Right atrium auricular region (tissue), 2 donors: ENCODE measurements around the gene ITGB5. TPM values are rescaled to one million over a fixed set of nuclear protein-coding genes. Genes with fewer than 3 reads are reported as not detected.

Experiments
- DNase-seq: peaks from one replicate; pipeline ENCODE4 v3.0.0-alpha.2; 2019; ENCODE audit warnings: low spot score
- H3K27ac ChIP-seq, 2 donors: fragments of 200-600 bp; sonication (generic); 1 replicate in 1 of 2; 2 replicates in 1 of 2; pipeline ENCODE4 v1.5.1; 2016 to 2019
- H3K27me3 ChIP-seq, 2 donors: fragments of 200-600 bp; sonication (generic); one replicate each; pipeline versions ENCODE4 v1.5.1 to v1.6.0; 2017 to 2019
- H3K36me3 ChIP-seq: fragments of 200-600 bp; sonication (generic); one replicate; pipeline ENCODE4 v1.5.1; 2016
- H3K4me1 ChIP-seq, 2 donors: fragments of 200-600 bp; sonication (generic); one replicate each; pipeline versions ENCODE4 v1.5.1 to v1.6.0; 2017 to 2019
- H3K4me3 ChIP-seq, 2 donors: fragments of 200-600 bp; sonication (generic); 1 replicate in 1 of 2; 2 replicates in 1 of 2; pipeline ENCODE4 v1.5.1; 2017 to 2019; ENCODE audit warnings: mild to moderate bottlenecking in 1 of 2, moderate library complexity in 1 of 2
- H3K9me3 ChIP-seq, 2 donors: fragments of 200-600 bp; sonication (generic); one replicate each; pipeline ENCODE4 v1.5.1; 2019
- CTCF ChIP-seq, 2 donors: fragments of 200-600 bp; sonication (generic); IDR thresholded peaks; one replicate each; pipeline ENCODE4 v1.5.1; 2019; ENCODE audit warnings: antibody characterized with exemption in 2 of 2
- total RNA-seq, 2 donors: library from RNA; depleted of rRNA; stranded (reverse); fragments of >200 nt; gene quantifications; one replicate each; pipeline ENCODE4 v1.1.0, GENCODE V29; 2016

Gene ITGB5
- total RNA-seq, 2 donors from 2014 or later: 84.0 to 182 TPM

- DNase-seq: no peak
- H3K27me3 ChIP-seq: no peaks in the 10 kb centered on the region
- peaks cover 0 to 63% of the 10 kb centered on the region in 2 donors for H3K4me1 ChIP-seq
- no peaks in the 10 kb centered on the region for H3K9me3 ChIP-seq
- H3K4me3 ChIP-seq: no peak overlapping the region
- TF ChIP-seq CTCF (IDR thresholded peaks at IDR 0.05): no peak
- no peaks in the 10 kb centered on the region for H3K36me3 ChIP-seq
- H3K27ac ChIP-seq: peak overlapping the region in 1 of 2 donors; percentile 5
Observed at GRCh38 chr3:124805671-124806070, 81.5 kb downstream of the ITGB5 start.

GRCh38 chr3:124804875-124805274, 82.3 kb downstream of the ITGB5 start:
- Histone ChIP-seq H3K4me1 (peaks cover 0 to 64% of the 10 kb centered on the region in 2 donors), H3K4me3 (no peak overlapping the region), H3K36me3 (no peaks in the 10 kb centered on the region), H3K27ac (no peak overlapping the region), H3K9me3 (no peaks in the 10 kb centered on the region), H3K27me3 (no peaks in the 10 kb centered on the region)
- no peak for TF ChIP-seq CTCF (IDR thresholded peaks at IDR 0.05)
- DNase-seq: no peak

- TF ChIP-seq CTCF (IDR thresholded peaks at IDR 0.05): no peak
- Histone ChIP-seq H3K27me3 (no peaks in the 10 kb centered on the region), H3K4me3 (no peak overlapping the region), H3K36me3 (peaks cover 7% of the 10 kb centered on the region), H3K27ac (peak overlapping the region; percentile 86 to 96), H3K4me1 (peaks cover 0 to 52% of the 10 kb centered on the region in 2 donors), H3K9me3 (no peaks in the 10 kb centered on the region)
- no peak for DNase-seq
Observed at GRCh38 chr3:124802702-124803101, 84.5 kb downstream of the ITGB5 start.

GRCh38 chr3:124802061-124802698, 85.0 kb downstream of the ITGB5 start:
- peak overlapping the region; percentile 86 to 96 for H3K27ac ChIP-seq

GRCh38 chr3:124800511-124801258, 86.5 kb downstream of the ITGB5 start:
- H3K4me1 ChIP-seq: peaks cover 0 to 48% of the 10 kb centered on the region in 2 donors
- H3K27me3 ChIP-seq: no peaks in the 10 kb centered on the region
- H3K36me3 ChIP-seq: peaks cover 17% of the 10 kb centered on the region
- no peak for DNase-seq
- H3K9me3 ChIP-seq: no peaks in the 10 kb centered on the region
- no peak overlapping the region for H3K4me3 ChIP-seq
- H3K27ac ChIP-seq: peak overlapping the region; percentile 86 to 96
- no peak for TF ChIP-seq CTCF (IDR thresholded peaks at IDR 0.05)

More at GRCh38 chr3:124802061-124802698, 85.0 kb downstream of the ITGB5 start:
- H3K9me3 ChIP-seq: no peaks in the 10 kb centered on the region
- no peaks in the 10 kb centered on the region for H3K27me3 ChIP-seq
- peaks cover 7% of the 10 kb centered on the region for H3K36me3 ChIP-seq
- H3K4me3 ChIP-seq: no peak overlapping the region
- no peak for DNase-seq
- no peak for TF ChIP-seq CTCF (IDR thresholded peaks at IDR 0.05)
- H3K4me1 ChIP-seq: peaks cover 0 to 52% of the 10 kb centered on the region in 2 donors
